Mesenteric fat pad (tissue), 1 donor: ENCODE measurements around the gene KLK15. TPM values are rescaled to one million over a fixed set of nuclear protein-coding genes. Genes with fewer than 3 reads are reported as not detected.

Source experiments
- DNase-seq: peaks from one replicate; pipeline ENCODE4 v3.0.0-alpha.2; 2020; ENCODE audit warnings: low spot score
- total RNA-seq: library from RNA; stranded (reverse); fragmentation: NEBNext Ultra II Directional; extraction: Animal tissue kit (Norgen Biotek cat#: 25700); gene quantifications from one replicate; pipeline ENCODE4 v1.2.1, GENCODE V29; 2021
- donor health status: DM: yes; HTN: yes; CAD: no.

KLK15 gene
- total RNA-seq, 1 donor from 2014 or later, result not detected

DNA sequence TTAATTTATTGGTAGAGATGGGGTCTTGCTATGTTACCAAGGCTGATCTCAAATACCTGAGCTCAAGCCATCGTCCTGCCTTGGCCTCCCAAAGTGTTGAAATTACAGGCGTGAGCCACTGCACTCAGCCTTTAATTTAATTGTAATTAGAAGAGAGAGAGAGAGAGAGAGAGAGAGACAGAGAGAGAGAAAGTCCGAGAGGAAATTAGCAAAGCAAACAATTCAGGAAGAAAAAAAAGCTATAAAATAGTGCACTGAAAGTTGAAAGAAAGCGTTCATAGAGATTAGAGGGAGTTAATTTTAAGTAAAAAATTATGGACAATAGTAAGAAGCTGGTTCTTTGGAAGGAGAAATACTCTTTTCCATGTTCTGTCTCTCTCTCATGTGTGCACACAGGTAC is 56.1 kb downstream of the KLK15 start:
- DNase-seq, result no peak

DNA sequence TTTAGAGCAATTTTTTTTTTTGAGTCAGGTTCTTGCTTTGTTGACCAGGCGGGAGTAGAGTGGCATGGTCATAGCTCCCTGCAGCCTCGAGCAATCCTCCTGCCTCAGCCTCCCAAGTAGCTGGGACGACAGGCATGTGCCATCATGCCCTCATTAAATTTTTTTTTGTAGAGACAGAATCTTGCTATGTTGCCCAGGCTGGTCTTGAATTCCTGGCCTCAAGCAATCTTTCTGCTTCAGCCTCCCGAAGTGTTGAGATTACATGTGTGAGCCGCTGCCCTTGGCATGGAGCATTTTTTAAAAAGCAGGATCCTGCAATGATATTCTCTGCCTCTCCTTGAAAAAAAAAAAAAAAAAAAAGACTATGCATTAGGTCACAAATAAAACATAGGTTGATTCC is 57.2 kb downstream of the KLK15 start:
- DNase-seq, result no peak

Other genes starting within 250 kb of the KLK15 start
- gene SYT3, start 193.7 kb downstream of the KLK15 start, total RNA-seq, result 0.51 TPM
- gene C19orf81, start 184.1 kb downstream of the KLK15 start, total RNA-seq, result not detected
- 0.74 TPM for gene SHANK1, start 113.8 kb downstream of the KLK15 start, total RNA-seq
- gene CLEC11A, start 110.2 kb downstream of the KLK15 start, total RNA-seq, result 13.2 TPM
- not detected for gene GPR32, start 63.1 kb downstream of the KLK15 start, total RNA-seq
- not detected for gene ACP4, start 43.2 kb downstream of the KLK15 start, total RNA-seq
- gene KLK1, start 9.8 kb downstream of the KLK15 start, total RNA-seq, result 1.1 TPM
- gene KLK3, start 21.3 kb upstream of the KLK15 start, total RNA-seq, result not detected
- gene KLK2, start 39.9 kb upstream of the KLK15 start, total RNA-seq, result not detected
- gene KLK4, start 77.8 kb upstream of the KLK15 start, total RNA-seq, result not detected
- not detected for gene KLK5, start 119.5 kb upstream of the KLK15 start, total RNA-seq
- gene KLK6, start 136.0 kb upstream of the KLK15 start, total RNA-seq, result not detected
- not detected for gene KLK7, start 150.3 kb upstream of the KLK15 start, total RNA-seq
- gene KLK8, start 168.0 kb upstream of the KLK15 start, total RNA-seq, result not detected
- gene KLK10, start 186.1 kb upstream of the KLK15 start, total RNA-seq, result not detected
- not detected for gene KLK11, start 193.0 kb upstream of the KLK15 start, total RNA-seq
- not detected for gene KLK12, start 201.4 kb upstream of the KLK15 start, total RNA-seq
- gene KLK13, start 231.5 kb upstream of the KLK15 start, total RNA-seq, result not detected
- gene KLK14, start 249.3 kb upstream of the KLK15 start, total RNA-seq, result not detected